Liver (tissue), 3 donors: ENCODE results near the gene TMEM165.

Experiments used
- ATF3 ChIP-seq: IDR thresholded peaks from 2 replicates; pipeline ENCODE4 v1.6.1; 2016; ENCODE audit warnings: antibody characterized with exemption
- CTCF ChIP-seq: fragments of 150-350 bp; IDR thresholded peaks from 2 replicates; pipeline ENCODE4 v1.5.1; 2017; ENCODE audit warnings: improper control_type of control experiment, low read depth, low read length; ENCODE audit not compliant: missing input control
- EGR1 ChIP-seq, 2 donors: IDR thresholded peaks; 2 replicates each; pipeline ENCODE4 v1.6.1; 2016 to 2018; ENCODE audit warnings: antibody characterized with exemption in 2 of 2, low read depth in 2 of 2
- FOXA1 ChIP-seq: IDR thresholded peaks from 2 replicates; pipeline ENCODE4 v1.6.1; 2016; ENCODE audit warnings: antibody characterized with exemption
- FOXA2 ChIP-seq: IDR thresholded peaks from 2 replicates; pipeline ENCODE4 v1.6.1; 2016; ENCODE audit warnings: antibody characterized with exemption
- GABPA ChIP-seq, 2 donors: IDR thresholded peaks in 1 of 2; conservative IDR thresholded peaks in 1 of 2; 2 replicates each; pipeline ENCODE4 v1.6.1; 2016; ENCODE audit warnings: antibody characterized with exemption in 2 of 2, mild to moderate bottlenecking in 1 of 2, moderate library complexity in 1 of 2
- JUND ChIP-seq, 2 donors: IDR thresholded peaks; 2 replicates each; pipeline ENCODE4 v1.6.1; 2016; ENCODE audit warnings: antibody characterized with exemption in 2 of 2
- MAX ChIP-seq: IDR thresholded peaks from 2 replicates; pipeline ENCODE4 v1.6.1; 2016; ENCODE audit warnings: antibody characterized with exemption
- RAD21 ChIP-seq, 2 donors: IDR thresholded peaks; 2 replicates each; pipeline ENCODE4 v1.6.1; 2016; ENCODE audit warnings: antibody characterized with exemption in 2 of 2, mild to moderate bottlenecking in 2 of 2
- REST ChIP-seq: IDR thresholded peaks from 2 replicates; pipeline ENCODE4 v1.6.1; 2016; ENCODE audit warnings: antibody characterized with exemption, mild to moderate bottlenecking
- SP1 ChIP-seq: IDR thresholded peaks from 2 replicates; pipeline ENCODE4 v1.6.1; 2018; ENCODE audit warnings: antibody characterized with exemption, mild to moderate bottlenecking
- TAF1 ChIP-seq: conservative IDR thresholded peaks from 2 replicates; pipeline ENCODE4 v1.6.1; 2016; ENCODE audit warnings: antibody characterized with exemption, mild to moderate bottlenecking
- YY1 ChIP-seq: IDR thresholded peaks from 2 replicates; pipeline ENCODE4 v1.6.1; 2016; ENCODE audit warnings: antibody characterized with exemption, mild to moderate bottlenecking
- ZBTB33 ChIP-seq: IDR thresholded peaks from 2 replicates; pipeline ENCODE4 v1.6.1; 2016; ENCODE audit warnings: antibody characterized with exemption
- donor health status: healthy.
- donor health status: healthy.

GRCh38 chr4:55447831-55448230 lies 52.1 kb downstream of the TMEM165 start:
- TF ChIP-seq REST (no peak), CTCF (no peak), RAD21 (IDR thresholded peaks at IDR 0.05) (no peak), ZBTB33 (no peak), MAX (no peak), SP1 (no peak), ATF3 (no peak), FOXA1 (no peak), EGR1 (IDR thresholded peaks at IDR 0.05; ENCODE audit: low read depth in 2 of 2) (no peak), GABPA (IDR thresholded peaks at IDR 0.05 in 1 of 2, conservative IDR thresholded peaks at IDR 0.05 in 1 of 2) (no peak), TAF1 (no peak), JUND (IDR thresholded peaks at IDR 0.05) (no peak), YY1 (no peak), FOXA2 (no peak)
